ENCODE results near the gene TMPRSS13.

The TMPRSS13 gene

DNA sequence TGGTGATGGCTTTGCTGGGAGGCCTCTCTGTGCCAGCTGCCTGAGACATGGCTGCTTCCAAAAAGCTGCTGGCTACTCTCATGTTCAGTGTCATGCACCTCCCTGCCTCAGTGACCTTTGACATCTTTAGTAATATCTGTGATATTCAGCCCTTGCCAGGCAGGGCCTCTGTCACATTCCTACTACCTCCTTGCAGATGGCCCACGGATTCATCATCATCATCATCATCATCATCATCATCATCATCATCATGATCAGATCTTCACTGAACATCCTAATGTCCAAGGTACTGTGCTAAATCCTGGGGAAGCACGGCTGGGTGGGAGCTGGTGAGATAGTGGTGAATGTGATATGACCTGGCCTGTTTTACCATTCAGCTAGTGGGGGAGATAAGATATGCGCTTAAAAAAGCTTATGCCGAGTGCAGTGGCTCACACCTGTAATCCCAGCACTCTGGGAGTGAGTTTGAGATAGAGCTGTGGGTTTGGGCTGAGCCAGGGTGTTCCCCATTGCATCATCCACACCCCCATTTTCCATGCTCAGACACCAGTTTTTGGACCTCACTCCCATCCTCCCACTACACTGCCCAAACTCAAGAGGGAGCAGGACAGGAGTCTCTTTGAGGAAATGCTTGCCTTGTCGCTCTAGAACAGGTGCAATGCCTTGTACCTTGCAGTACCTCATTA is 17.1 kb upstream of the TMPRSS13 start:
- Histone ChIP-seq H3K4me2 (ENCODE audit: insufficient read depth, low read length, poor library complexity, severe bottlenecking) (no peak overlapping the region), H2BK12ac (ENCODE audit: low read length) (no peak overlapping the region), H3K4ac (ENCODE audit: low read length) (no peak overlapping the region), H2BK15ac (ENCODE audit: low read length) (no peak overlapping the region), H3K9ac (ENCODE audit: low read depth, low read length, poor library complexity) (no peak overlapping the region), H3K36me3 (replicated peaks in 1 of 2; ENCODE audit: control insufficient read depth in 2 of 2, insufficient read depth in 2 of 2, low read length in 2 of 2) (no peaks in the 10 kb centered on the region), H2AFZ (ENCODE audit: low read length) (no peak overlapping the region), H2AK5ac (ENCODE audit: low read depth, low read length) (no peak overlapping the region), H3K23ac (ENCODE audit: low read depth, low read length, poor library complexity) (no peak overlapping the region), H3K4me1 (ENCODE audit: control insufficient read depth in 2 of 2, insufficient read depth in 1 of 2, low read depth in 1 of 2, low read length in 2 of 2) (peaks cover 0 to 2% of the 10 kb centered on the region in 2 donors), H4K8ac (ENCODE audit: low read depth, low read length) (no peak overlapping the region), H3K27me3 (ENCODE audit: control insufficient read depth in 3 of 3, insufficient read depth in 3 of 3, low read depth in 1 of 3, low read length in 3 of 3) (peaks cover 0 to 2% (median 0%) of the 10 kb centered on the region in 3 experiments), H3K14ac (ENCODE audit: low read length) (no peak overlapping the region), H2BK120ac (ENCODE audit: low read depth, low read length) (no peak overlapping the region), H3K79me1 (ENCODE audit: low read depth, low read length) (no peaks in the 10 kb centered on the region), H3K27ac (replicated peaks; ENCODE audit: low read length) (no peak overlapping the region), H3K18ac (ENCODE audit: low read length) (no peak overlapping the region), H3K9me3 (replicated peaks in 1 of 2; ENCODE audit: control insufficient read depth in 2 of 2, insufficient read depth in 1 of 2, low read depth in 1 of 2, low read length in 2 of 2) (no peaks in the 10 kb centered on the region), H4K91ac (ENCODE audit: low read depth, low read length, poor library complexity) (no peak overlapping the region), H2BK5ac (ENCODE audit: low read length) (no peak overlapping the region), H3K4me3 (ENCODE audit: low read length in 2 of 2) (no peak overlapping the region)
- no peak for DNase-seq (ENCODE audit: low spot score)
- no CpG with 5 or more reads among the region's 5 CpGs for WGBS, 2 donors (ENCODE audit: extremely low coverage in 2 of 2, insufficient read length in 2 of 2, insufficient replicate concordance in 1 of 2)

GRCh38 chr11:117945047-117945810 is 16.0 kb upstream of the TMPRSS13 start:
- Histone ChIP-seq H2AK5ac (ENCODE audit: low read depth, low read length) (no peak overlapping the region), H2BK120ac (ENCODE audit: low read depth, low read length) (no peak overlapping the region), H3K36me3 (replicated peaks in 1 of 2; ENCODE audit: control insufficient read depth in 2 of 2, insufficient read depth in 2 of 2, low read length in 2 of 2) (no peaks in the 10 kb centered on the region), H3K4me2 (ENCODE audit: insufficient read depth, low read length, poor library complexity, severe bottlenecking) (no peak overlapping the region), H2BK12ac (ENCODE audit: low read length) (no peak overlapping the region), H3K9me3 (replicated peaks in 1 of 2; ENCODE audit: control insufficient read depth in 2 of 2, insufficient read depth in 1 of 2, low read depth in 1 of 2, low read length in 2 of 2) (no peaks in the 10 kb centered on the region), H4K8ac (ENCODE audit: low read depth, low read length) (no peak overlapping the region), H3K27ac (replicated peaks; ENCODE audit: low read length) (no peak overlapping the region), H3K18ac (ENCODE audit: low read length) (no peak overlapping the region), H2AFZ (ENCODE audit: low read length) (no peak overlapping the region), H2BK15ac (ENCODE audit: low read length) (no peak overlapping the region), H2BK5ac (ENCODE audit: low read length) (no peak overlapping the region), H3K27me3 (ENCODE audit: control insufficient read depth in 3 of 3, insufficient read depth in 3 of 3, low read depth in 1 of 3, low read length in 3 of 3) (peaks cover 0 to 3% (median 0%) of the 10 kb centered on the region in 3 experiments), H3K23ac (ENCODE audit: low read depth, low read length, poor library complexity) (no peak overlapping the region), H3K9ac (ENCODE audit: low read depth, low read length, poor library complexity) (no peak overlapping the region), H3K79me1 (ENCODE audit: low read depth, low read length) (no peaks in the 10 kb centered on the region), H3K14ac (ENCODE audit: low read length) (no peak overlapping the region), H3K4me3 (ENCODE audit: low read length in 2 of 2) (no peak overlapping the region), H4K91ac (ENCODE audit: low read depth, low read length, poor library complexity) (no peak overlapping the region), H3K4me1 (ENCODE audit: control insufficient read depth in 2 of 2, insufficient read depth in 1 of 2, low read depth in 1 of 2, low read length in 2 of 2) (peaks cover 0 to 2% of the 10 kb centered on the region in 2 donors), H3K4ac (ENCODE audit: low read length) (no peak overlapping the region)
- no CpG with 5 or more reads among the region's 7 CpGs for WGBS, 2 donors (ENCODE audit: extremely low coverage in 2 of 2, insufficient read length in 2 of 2, insufficient replicate concordance in 1 of 2)
- no peak for DNase-seq (ENCODE audit: low spot score)

GRCh38 chr11:117944554-117944953 is 15.4 kb upstream of the TMPRSS13 start:
- Histone ChIP-seq H3K36me3 (replicated peaks in 1 of 2; ENCODE audit: control insufficient read depth in 2 of 2, insufficient read depth in 2 of 2, low read length in 2 of 2) (no peaks in the 10 kb centered on the region), H3K23ac (ENCODE audit: low read depth, low read length, poor library complexity) (no peak overlapping the region), H3K9me3 (replicated peaks in 1 of 2; ENCODE audit: control insufficient read depth in 2 of 2, insufficient read depth in 1 of 2, low read depth in 1 of 2, low read length in 2 of 2) (no peaks in the 10 kb centered on the region), H2AFZ (ENCODE audit: low read length) (no peak overlapping the region), H3K9ac (ENCODE audit: low read depth, low read length, poor library complexity) (no peak overlapping the region), H3K4me2 (ENCODE audit: insufficient read depth, low read length, poor library complexity, severe bottlenecking) (no peak overlapping the region), H3K18ac (ENCODE audit: low read length) (no peak overlapping the region), H3K4me1 (ENCODE audit: control insufficient read depth in 2 of 2, insufficient read depth in 1 of 2, low read depth in 1 of 2, low read length in 2 of 2) (peaks cover 0 to 2% of the 10 kb centered on the region in 2 donors), H4K8ac (ENCODE audit: low read depth, low read length) (no peak overlapping the region), H2BK12ac (ENCODE audit: low read length) (no peak overlapping the region), H2AK5ac (ENCODE audit: low read depth, low read length) (no peak overlapping the region), H3K27ac (replicated peaks; ENCODE audit: low read length) (no peak overlapping the region), H2BK5ac (ENCODE audit: low read length) (no peak overlapping the region), H3K4me3 (ENCODE audit: low read length in 2 of 2) (no peak overlapping the region), H4K91ac (ENCODE audit: low read depth, low read length, poor library complexity) (no peak overlapping the region), H3K79me1 (ENCODE audit: low read depth, low read length) (no peaks in the 10 kb centered on the region), H2BK120ac (ENCODE audit: low read depth, low read length) (no peak overlapping the region), H2BK15ac (ENCODE audit: low read length) (no peak overlapping the region), H3K27me3 (ENCODE audit: control insufficient read depth in 3 of 3, insufficient read depth in 3 of 3, low read depth in 1 of 3, low read length in 3 of 3) (peaks cover 0 to 3% (median 0%) of the 10 kb centered on the region in 3 experiments), H3K14ac (ENCODE audit: low read length) (no peak overlapping the region), H3K4ac (ENCODE audit: low read length) (no peak overlapping the region)
- WGBS, 2 donors (ENCODE audit: extremely low coverage in 2 of 2, insufficient read length in 2 of 2, insufficient replicate concordance in 1 of 2) = no CpG with 5 or more reads among the region's 5 CpGs
- DNase-seq (ENCODE audit: low spot score) = no peak

DNA sequence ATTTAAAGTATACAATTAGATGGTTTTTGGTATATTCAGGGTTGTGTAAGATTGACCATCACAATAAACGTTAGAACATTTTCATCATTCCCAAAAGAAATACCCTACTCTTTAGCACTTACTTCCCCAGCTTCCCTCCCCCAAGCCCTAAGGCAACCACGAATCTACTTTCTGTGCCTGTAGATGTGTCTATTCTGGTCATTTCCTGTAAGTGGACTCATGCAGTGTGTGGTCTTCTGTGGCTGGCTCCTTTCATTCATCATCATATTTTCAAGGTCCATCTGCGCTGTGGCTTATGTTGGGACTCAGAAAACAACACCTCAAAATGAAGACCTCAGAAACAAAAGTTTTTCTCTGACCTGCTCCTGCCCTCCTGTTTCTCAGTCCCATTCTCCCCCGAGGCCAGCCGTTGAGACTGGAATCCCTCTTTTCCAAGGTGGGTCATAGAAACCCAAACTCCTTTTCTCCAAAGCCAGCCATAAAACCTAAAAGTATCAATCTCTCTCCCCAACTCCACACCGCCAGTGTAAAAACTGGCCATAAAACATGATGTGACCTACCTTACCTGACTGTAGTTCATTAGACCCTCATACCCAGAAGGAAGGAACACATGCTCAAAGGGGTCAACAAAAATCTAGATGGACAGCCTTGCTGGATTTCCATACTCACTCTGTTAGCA is 12.9 kb upstream of the TMPRSS13 start:
- no peaks in the 10 kb centered on the region for H3K79me1 ChIP-seq (ENCODE audit: low read depth, low read length)
- no peak overlapping the region for H3K4me3 ChIP-seq (ENCODE audit: low read length in 2 of 2)
- WGBS, 2 donors (ENCODE audit: extremely low coverage in 2 of 2, insufficient read length in 2 of 2, insufficient replicate concordance in 1 of 2) = no CpG with 5 or more reads among the region's 6 CpGs
- no peaks in the 10 kb centered on the region for H3K9me3 ChIP-seq (replicated peaks in 1 of 2; ENCODE audit: control insufficient read depth in 2 of 2, insufficient read depth in 1 of 2, low read depth in 1 of 2, low read length in 2 of 2)
- H3K18ac ChIP-seq (ENCODE audit: low read length) = no peak overlapping the region
- H3K23ac ChIP-seq (ENCODE audit: low read depth, low read length, poor library complexity) = no peak overlapping the region
- H2BK12ac ChIP-seq (ENCODE audit: low read length) = no peak overlapping the region
- H4K91ac ChIP-seq (ENCODE audit: low read depth, low read length, poor library complexity) = no peak overlapping the region
- H4K8ac ChIP-seq (ENCODE audit: low read depth, low read length) = no peak overlapping the region
- no peak overlapping the region for H2BK120ac ChIP-seq (ENCODE audit: low read depth, low read length)
- H3K14ac ChIP-seq (ENCODE audit: low read length) = no peak overlapping the region
- H3K4me1 ChIP-seq (ENCODE audit: control insufficient read depth in 2 of 2, insufficient read depth in 1 of 2, low read depth in 1 of 2, low read length in 2 of 2) = peaks cover 0 to 2% of the 10 kb centered on the region in 2 donors
- H3K36me3 ChIP-seq (replicated peaks in 1 of 2; ENCODE audit: control insufficient read depth in 2 of 2, insufficient read depth in 2 of 2, low read length in 2 of 2) = no peaks in the 10 kb centered on the region
- DNase-seq (ENCODE audit: low spot score) = no peak
- no peak overlapping the region for H2BK15ac ChIP-seq (ENCODE audit: low read length)
- no peak overlapping the region for H3K4ac ChIP-seq (ENCODE audit: low read length)
- H3K27ac ChIP-seq (replicated peaks; ENCODE audit: low read length) = no peak overlapping the region
- H3K4me2 ChIP-seq (ENCODE audit: insufficient read depth, low read length, poor library complexity, severe bottlenecking) = no peak overlapping the region
- no peak overlapping the region for H2AK5ac ChIP-seq (ENCODE audit: low read depth, low read length)
- H3K27me3 ChIP-seq (ENCODE audit: control insufficient read depth in 3 of 3, insufficient read depth in 3 of 3, low read depth in 1 of 3, low read length in 3 of 3) = peaks cover 0 to 7% (median 0%) of the 10 kb centered on the region in 3 experiments
- H2BK5ac ChIP-seq (ENCODE audit: low read length) = no peak overlapping the region
- no peak overlapping the region for H2AFZ ChIP-seq (ENCODE audit: low read length)
- H3K9ac ChIP-seq (ENCODE audit: low read depth, low read length, poor library complexity) = no peak overlapping the region
